GM23338 (cell line): ENCODE results near the gene CMIP. TPM values are rescaled to one million over a fixed set of nuclear protein-coding genes. Genes with fewer than 3 reads are reported as not detected.

Experiments used
- ATAC-seq: fragments of 200-7000 bp; cut with Tn5 transposase; 3 replicates; pipeline ENCODE4 v1.9.1; 2020
- DNase-seq: peaks from one replicate; pipeline ENCODE4 v3.0.0-alpha.2; 2015; ENCODE audit warnings: low spot score
- H2AFZ ChIP-seq: fragments of 200-600 bp; sonication (generic); 2 replicates; pipeline ENCODE4 v1.8.0; 2016; ENCODE audit warnings: antibody characterized with exemption, mild to moderate bottlenecking, moderate library complexity
- H3F3A ChIP-seq: fragments of 200-600 bp; sonication (generic); replicated peaks from 2 replicates; pipeline ENCODE4 v1.8.0; 2017; ENCODE audit warnings: antibody characterized with exemption, mixed run types, low read depth
- H3K27ac ChIP-seq: fragments of 200-600 bp; sonication (generic); 2 replicates; pipeline ENCODE4 v1.6.1; 2016; ENCODE audit warnings: low read depth
- H3K27me3 ChIP-seq: fragments of 200-600 bp; sonication (generic); 2 replicates; pipeline ENCODE4 v1.8.0; 2016; ENCODE audit warnings: mild to moderate bottlenecking, mixed run types, moderate library complexity; ENCODE audit not compliant: insufficient read depth
- H3K36me3 ChIP-seq: fragments of 200-600 bp; sonication (generic); 2 replicates; pipeline ENCODE4 v1.8.0; 2016; ENCODE audit warnings: mild to moderate bottlenecking; ENCODE audit not compliant: insufficient read depth
- H3K4me1 ChIP-seq: fragments of 200-600 bp; sonication (generic); 2 replicates; pipeline ENCODE4 v1.8.0; 2016; ENCODE audit warnings: mild to moderate bottlenecking, moderate library complexity; ENCODE audit not compliant: insufficient read depth
- H3K4me2 ChIP-seq: fragments of 200-600 bp; sonication (generic); 2 replicates; pipeline ENCODE4 v1.7.1; 2017; ENCODE audit warnings: mixed run types
- H3K4me3 ChIP-seq: fragments of 200-600 bp; sonication (generic); 2 replicates; pipeline ENCODE4 v1.6.1; 2016; ENCODE audit warnings: mixed run types
- H3K79me2 ChIP-seq: fragments of 200-600 bp; sonication (generic); replicated peaks from 2 replicates; pipeline ENCODE4 v1.8.0; 2017; ENCODE audit warnings: mild to moderate bottlenecking; ENCODE audit not compliant: insufficient read depth
- H3K9me2 ChIP-seq: fragments of 200-600 bp; sonication (generic); 2 replicates; pipeline ENCODE4 v1.8.0; 2017; ENCODE audit not compliant: insufficient read depth
- H4K20me1 ChIP-seq: fragments of 200-600 bp; sonication (generic); replicated peaks from 2 replicates; pipeline ENCODE4 v1.8.0; 2017; ENCODE audit warnings: mild to moderate bottlenecking; ENCODE audit not compliant: insufficient read depth
- H3K27ac Mint-ChIP-seq: 2 replicates; pipeline ENCODE4 v1.8.0; 2020; ENCODE audit warnings: inconsistent platforms, mild to moderate bottlenecking, moderate library complexity, mixed read lengths
- H3K27me3 Mint-ChIP-seq: 3 replicates; pipeline ENCODE4 v1.8.0; 2022; ENCODE audit warnings: low read depth, mild to moderate bottlenecking, moderate library complexity, mixed read lengths, inconsistent platforms; ENCODE audit not compliant: insufficient read depth, poor library complexity
- H3K36me3 Mint-ChIP-seq: 3 replicates; pipeline ENCODE4 v1.8.0; 2021; ENCODE audit warnings: low read depth, mild to moderate bottlenecking, inconsistent platforms, moderate library complexity, mixed read lengths
- H3K4me1 Mint-ChIP-seq: 3 replicates; pipeline ENCODE4 v1.8.0; 2020; ENCODE audit warnings: mild to moderate bottlenecking, inconsistent platforms, mixed read lengths
- H3K4me3 Mint-ChIP-seq: 3 replicates; pipeline ENCODE4 v1.8.0; 2021; ENCODE audit warnings: moderate library complexity, mild to moderate bottlenecking, inconsistent platforms, mixed read lengths
- H3K9me3 Mint-ChIP-seq: 3 replicates; pipeline ENCODE4 v1.8.0; 2020; ENCODE audit warnings: moderate library complexity, mild to moderate bottlenecking, inconsistent platforms, mixed read lengths
- CTCF ChIP-seq, 2 experiments: fragments of 200-600 bp in 1 of 2; sonication (generic) in 1 of 2; conservative IDR thresholded peaks; 2 replicates each; pipeline versions ENCODE4 v1.5.1 to v1.6.1; 2016 to 2017; ENCODE audit warnings: antibody characterized with exemption in 2 of 2, low read depth in 2 of 2, mild to moderate bottlenecking in 2 of 2, moderate library complexity in 1 of 2
- ETS1 ChIP-seq: IDR thresholded peaks from 2 replicates; pipeline ENCODE4 v1.6.1; 2016; ENCODE audit warnings: antibody characterized with exemption
- EZH2 ChIP-seq: fragments of 200-600 bp; sonication (generic); IDR thresholded peaks from one replicate; pipeline ENCODE4 v1.8.0; 2017; ENCODE audit warnings: antibody characterized with exemption, mild to moderate bottlenecking, low read depth; ENCODE audit not compliant: unreplicated experiment
- EZH2phosphoT487 ChIP-seq: fragments of 200-600 bp; sonication (generic); IDR thresholded peaks from one replicate; pipeline ENCODE4 v1.8.1; 2018; ENCODE audit warnings: antibody characterized with exemption; ENCODE audit not compliant: unreplicated experiment
- NANOG ChIP-seq: IDR thresholded peaks from 2 replicates; pipeline ENCODE4 v1.6.1; 2016; ENCODE audit warnings: antibody characterized with exemption, borderline replicate concordance
- POLR2AphosphoS5 ChIP-seq: IDR thresholded peaks from 2 replicates; pipeline ENCODE4 v1.6.1; 2016; ENCODE audit warnings: antibody characterized with exemption, low read depth
- ZNF331 ChIP-seq: fragments of 250-450 bp; sonication (Bioruptor Pico); IDR thresholded peaks from 2 replicates; pipeline ENCODE4 v1.5.0; 2020; ENCODE audit warnings: low read depth, mild to moderate bottlenecking, moderate library complexity
- ZNF462 ChIP-seq: fragments of 250-450 bp; sonication (Bioruptor Pico); IDR thresholded peaks from 2 replicates; pipeline ENCODE4 v1.5.0; 2020; ENCODE audit warnings: mild to moderate bottlenecking, moderate library complexity
- polyA plus RNA-seq: library from polyadenylated mRNA; unstranded; fragments of >200 nt; fragmentation: Nextera tagmentation; extraction: Ambion mirVana; gene quantifications from 2 replicates; pipeline ENCODE4 v1.2.1, GENCODE V29; 2016
- total RNA-seq: library from RNA; depleted of rRNA; stranded (reverse); fragments of >200 nt; shearing (Covaris generic); gene quantifications from 2 replicates; pipeline ENCODE4 v1.2.3, GENCODE V29; 2014

The CMIP gene
- total and polyA plus RNA-seq, 2 experiments from 2014 or later: 9.5 to 62.3 TPM

- peaks cover 5% of the 10 kb centered on the region for H3K27me3 Mint-ChIP-seq
- Histone ChIP-seq H3K4me2 (no peak overlapping the region), H3K27ac (no peak overlapping the region), H3F3A (peaks cover 3% of the 10 kb centered on the region; the same call in 1 of the 2 replicates), H3K36me3 (no peaks in the 10 kb centered on the region), H2AFZ (no peak overlapping the region), H3K27me3 (no peaks in the 10 kb centered on the region), H3K4me1 (no peaks in the 10 kb centered on the region), H3K4me3 (no peak overlapping the region), H3K79me2 (peaks cover 9% of the 10 kb centered on the region), H4K20me1 (peaks cover 13% of the 10 kb centered on the region), H3K9me2 (no peaks in the 10 kb centered on the region)
- no peaks in the 10 kb centered on the region for H3K4me1 Mint-ChIP-seq
- DNase-seq (no peak), ATAC-seq (no peak)
- H3K9me3 Mint-ChIP-seq: no peaks in the 10 kb centered on the region; the same call in 2 of the 3 replicates
- TF ChIP-seq ZNF462 (CRISPR knock-in tag) (no peak), ETS1 (no peak), ZNF331 (CRISPR knock-in tag) (no peak), CTCF (conservative IDR thresholded peaks at IDR 0.05; ENCODE audit: low read depth in 2 of 2) (no peak), POLR2AphosphoS5 (no peak), EZH2 (no peak), EZH2phosphoT487 (no peak), NANOG (no peak)
- H3K4me3 Mint-ChIP-seq: no peak overlapping the region
- no peak overlapping the region for H3K27ac Mint-ChIP-seq
- peaks cover 20% of the 10 kb centered on the region for H3K36me3 Mint-ChIP-seq
Measured at GRCh38 chr16:81615411-81615810, 170.8 kb downstream of the CMIP start.
